Measurements from ENCODE around the gene PSORS1C2.
"Not testable (repeated sequence)": the region's sequence is repeated elsewhere in the genome, so short reads cannot be mapped to it uniquely, and the experiment has no call there.

GRCh38 chr6:31164475-31165063 lies 25.7 kb upstream of the PSORS1C2 start:
- TF ChIP-seq POLR2A, CTCF (IDR thresholded peaks at IDR 0.05): not testable (repeated sequence)

Measured in prostate gland (tissue), 2 donors.